ENCODE data around the gene ZNF700.
"Not testable (repeated sequence)": the region's sequence is repeated elsewhere in the genome, so short reads cannot be mapped to it uniquely, and the experiment has no call there.

Gene ZNF700

GRCh38 chr19:11944656-11945055 lies 19.7 kb downstream of the ZNF700 start:
- DNase-seq (ENCODE audit: insufficient read length) (no peak), FAIRE-seq (no peak)
- TF ChIP-seq POLR2A (IDR thresholded peaks at IDR 0.05; ENCODE audit: low read depth, low read length): no peak
- TF ChIP-seq TAF1 (IDR thresholded peaks at IDR 0.05; ENCODE audit: borderline replicate concordance, low read depth, low read length): no peak
- TF ChIP-seq POLR2AphosphoS5 (IDR thresholded peaks at IDR 0.05; ENCODE audit: low read depth, low read length): no peak

- no peak for TF ChIP-seq TAF1 (IDR thresholded peaks at IDR 0.05; ENCODE audit: borderline replicate concordance, low read depth, low read length)
- no peak for TF ChIP-seq POLR2A (IDR thresholded peaks at IDR 0.05; ENCODE audit: low read depth, low read length)
- no peak for TF ChIP-seq POLR2AphosphoS5 (IDR thresholded peaks at IDR 0.05; ENCODE audit: low read depth, low read length)
- FAIRE-seq (no peak), DNase-seq (ENCODE audit: insufficient read length) (no peak)
Measured at GRCh38 chr19:11948646-11949045, 23.7 kb downstream of the ZNF700 start.

GRCh38 chr19:11949201-11949600 lies 24.3 kb downstream of the ZNF700 start:
- DNase-seq (ENCODE audit: insufficient read length) (no peak), FAIRE-seq (no peak)
- no peak for TF ChIP-seq POLR2A (IDR thresholded peaks at IDR 0.05; ENCODE audit: low read depth, low read length)
- no peak for TF ChIP-seq TAF1 (IDR thresholded peaks at IDR 0.05; ENCODE audit: borderline replicate concordance, low read depth, low read length)
- TF ChIP-seq POLR2AphosphoS5 (IDR thresholded peaks at IDR 0.05; ENCODE audit: low read depth, low read length): no peak

- not testable (repeated sequence) for DNase-seq (ENCODE audit: insufficient read length); FAIRE-seq
Measured at GRCh38 chr19:11949614-11950080, 24.7 kb downstream of the ZNF700 start.

DNA sequence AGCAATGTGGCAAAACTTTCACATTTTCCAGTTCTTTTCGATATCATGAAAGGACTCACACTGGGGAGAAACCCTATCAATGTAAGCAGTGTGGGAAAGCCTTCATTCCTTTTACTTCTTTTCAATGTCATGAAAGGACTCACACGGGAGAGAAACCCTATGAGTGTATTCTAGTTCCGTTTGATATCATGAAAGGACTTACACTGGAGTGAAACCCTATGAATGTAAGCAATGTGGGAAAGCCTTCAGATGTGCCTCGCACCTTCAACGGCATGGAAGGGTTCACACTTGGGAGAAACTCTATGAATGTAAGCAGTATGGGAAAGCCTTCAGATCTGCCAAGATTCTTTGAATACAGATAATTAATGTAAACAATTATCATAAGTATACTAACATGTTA lies 25.4 kb downstream of the ZNF700 start:
- FAIRE-seq (no peak), DNase-seq (ENCODE audit: insufficient read length) (no peak)
- TF ChIP-seq TAF1 (IDR thresholded peaks at IDR 0.05; ENCODE audit: borderline replicate concordance, low read depth, low read length): no peak
- TF ChIP-seq POLR2A (IDR thresholded peaks at IDR 0.05; ENCODE audit: low read depth, low read length): no peak
- no peak for TF ChIP-seq POLR2AphosphoS5 (IDR thresholded peaks at IDR 0.05; ENCODE audit: low read depth, low read length)

DNA sequence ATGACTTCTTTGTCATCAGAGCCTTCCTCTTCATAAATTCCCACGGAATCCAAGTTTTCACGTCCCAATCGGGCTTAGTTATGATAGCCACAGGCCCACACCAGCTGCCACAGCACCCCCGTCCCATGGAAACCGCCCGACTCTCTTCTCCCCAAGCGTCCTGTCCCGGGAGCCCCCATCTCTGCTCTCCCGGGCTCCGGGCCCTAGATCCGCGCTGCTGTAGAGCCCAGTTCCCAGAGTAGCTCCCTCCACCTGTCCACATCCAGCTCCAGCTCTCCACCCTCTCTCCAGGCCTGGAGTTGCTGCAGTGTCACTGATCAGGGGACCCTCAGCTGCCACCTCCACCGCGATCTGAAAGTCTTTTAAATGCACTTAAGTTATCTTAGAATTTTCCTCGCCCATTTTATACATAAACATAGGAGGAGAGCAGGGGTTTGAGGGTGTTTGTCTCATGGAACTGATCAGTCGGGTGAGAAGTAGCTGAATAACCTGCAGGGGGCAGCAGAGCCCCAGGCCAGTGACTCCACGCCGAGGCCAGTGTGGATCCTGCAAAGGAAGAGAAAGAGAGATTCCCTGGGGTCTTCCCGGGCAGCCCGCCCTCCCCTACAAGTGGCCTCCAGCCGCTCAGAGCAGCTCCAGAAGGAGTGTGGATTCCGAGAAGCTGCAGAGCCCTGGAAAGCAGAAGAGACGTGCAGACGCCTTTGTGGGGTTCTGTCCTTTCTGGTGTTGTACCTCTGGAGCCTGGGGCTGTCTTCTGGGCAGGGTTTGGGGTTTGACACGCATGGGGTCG lies 38.9 kb downstream of the ZNF700 start:
- TF ChIP-seq TAF1 (IDR thresholded peaks at IDR 0.05; ENCODE audit: borderline replicate concordance, low read depth, low read length) (no peak), POLR2AphosphoS5 (IDR thresholded peaks at IDR 0.05; ENCODE audit: low read depth, low read length) (no peak)
- peak; percentile 63 for FAIRE-seq
- peak; percentile 49 for DNase-seq (ENCODE audit: insufficient read length)

DNA sequence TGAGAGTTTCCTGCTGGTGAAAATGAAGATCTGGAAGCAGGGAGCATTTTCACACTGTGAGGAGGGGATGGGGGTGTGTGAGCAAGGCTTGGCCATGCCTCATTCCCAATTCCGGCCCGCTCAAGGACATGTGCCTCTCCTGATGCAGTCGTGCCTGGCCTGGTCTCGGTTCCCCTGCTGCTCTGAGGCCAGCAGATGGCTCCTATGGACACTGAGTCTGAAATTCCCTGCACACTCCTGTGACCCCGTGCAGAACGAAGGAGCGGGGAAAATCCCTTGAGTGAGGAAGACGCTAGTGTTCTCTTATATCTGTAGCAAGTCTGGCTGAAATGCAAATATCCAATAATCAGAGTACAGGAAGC lies 39.6 kb downstream of the ZNF700 start:
- TF ChIP-seq TAF1 (IDR thresholded peaks at IDR 0.05; ENCODE audit: borderline replicate concordance, low read depth, low read length): no peak
- no peak for TF ChIP-seq POLR2AphosphoS5 (IDR thresholded peaks at IDR 0.05; ENCODE audit: low read depth, low read length)
- TF ChIP-seq POLR2A (IDR thresholded peaks at IDR 0.05; ENCODE audit: low read depth, low read length): no peak
- FAIRE-seq (no peak), DNase-seq (ENCODE audit: insufficient read length) (no peak)

DNA sequence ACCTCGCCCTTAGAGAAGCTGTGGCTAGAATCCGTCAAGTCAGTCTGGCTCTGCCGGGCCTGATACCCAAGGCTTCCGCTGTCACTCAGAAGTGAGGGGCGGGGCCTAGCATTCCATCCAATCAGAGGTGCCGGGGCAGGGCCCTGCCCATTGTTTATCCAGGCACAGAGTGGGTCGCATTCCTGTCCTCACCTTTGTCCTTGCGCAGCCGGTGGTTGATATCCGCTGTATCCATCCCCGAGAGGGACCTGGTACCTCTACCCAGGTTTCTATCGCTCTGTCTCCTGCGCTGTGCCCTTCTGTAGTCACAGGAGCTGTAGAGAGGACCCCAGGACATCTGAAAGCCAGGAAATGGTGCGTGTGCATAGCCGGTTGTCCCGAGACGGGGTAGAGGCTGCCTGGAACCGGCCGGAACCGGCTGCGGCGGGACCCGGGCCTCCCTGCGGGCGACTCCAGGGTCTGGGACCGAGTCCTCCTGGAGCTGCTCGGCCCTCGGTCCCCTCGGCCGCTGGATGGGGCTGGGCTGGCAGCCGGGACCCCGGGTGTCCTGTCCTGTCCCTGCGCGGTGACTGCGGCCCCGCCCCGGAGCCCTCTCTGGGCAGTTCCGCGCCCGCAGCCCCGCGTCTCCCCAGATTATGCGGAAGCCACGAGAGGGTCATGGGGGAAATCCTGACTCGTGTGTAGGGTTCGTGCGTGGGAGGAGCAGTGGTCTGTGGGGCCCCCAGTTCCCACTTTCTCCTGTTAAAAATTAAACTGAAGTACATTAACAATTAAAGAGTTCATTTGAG lies 40.1 kb downstream of the ZNF700 start, which contains the start of gene ZNF763:
Gene ZNF763 (plus strand): TSS at position 183 of the 788 bp plus-strand sequence. CDS start 169 bp downstream, at position 352.
- peak; percentile 73 for DNase-seq (ENCODE audit: insufficient read length)
- peak; percentile 97 for FAIRE-seq
- no peak for TF ChIP-seq TAF1 (IDR thresholded peaks at IDR 0.05; ENCODE audit: borderline replicate concordance, low read depth, low read length)
- TF ChIP-seq POLR2A (IDR thresholded peaks at IDR 0.05; ENCODE audit: low read depth, low read length): peak; percentile 51; the same call in 1 of the 2 replicates
- peak; percentile 56 for TF ChIP-seq POLR2AphosphoS5 (IDR thresholded peaks at IDR 0.05; ENCODE audit: low read depth, low read length)

GRCh38 chr19:11970174-11970573 lies 45.3 kb downstream of the ZNF700 start:
- TF ChIP-seq TAF1 (IDR thresholded peaks at IDR 0.05; ENCODE audit: borderline replicate concordance, low read depth, low read length): no peak
- FAIRE-seq: no peak

DNA sequence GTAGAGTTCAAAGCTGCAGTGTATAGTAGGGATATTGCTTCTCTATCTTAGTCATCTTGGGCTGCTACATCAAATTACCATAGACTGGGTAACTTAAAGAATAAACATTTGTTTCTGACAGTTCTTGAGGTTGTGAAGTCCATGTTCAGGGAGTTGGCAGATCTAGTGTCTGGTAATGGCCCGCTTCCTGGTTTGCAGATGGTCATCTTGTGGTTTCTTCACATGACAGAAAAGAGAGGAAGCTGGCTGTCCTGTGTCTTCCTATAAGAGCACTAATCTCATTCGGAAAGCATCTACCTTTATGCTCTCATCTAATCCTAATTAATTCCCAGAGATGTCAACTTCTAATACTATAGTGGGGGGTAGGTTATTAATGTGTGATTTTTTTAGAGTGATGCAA lies 46.1 kb downstream of the ZNF700 start:
- FAIRE-seq: no peak
- TF ChIP-seq POLR2A (IDR thresholded peaks at IDR 0.05; ENCODE audit: low read depth, low read length): no peak
- no peak for TF ChIP-seq TAF1 (IDR thresholded peaks at IDR 0.05; ENCODE audit: borderline replicate concordance, low read depth, low read length)
- TF ChIP-seq POLR2AphosphoS5 (IDR thresholded peaks at IDR 0.05; ENCODE audit: low read depth, low read length): no peak

More at GRCh38 chr19:11970174-11970573, 45.3 kb downstream of the ZNF700 start:
- no peak for DNase-seq (ENCODE audit: insufficient read length)

DNA sequence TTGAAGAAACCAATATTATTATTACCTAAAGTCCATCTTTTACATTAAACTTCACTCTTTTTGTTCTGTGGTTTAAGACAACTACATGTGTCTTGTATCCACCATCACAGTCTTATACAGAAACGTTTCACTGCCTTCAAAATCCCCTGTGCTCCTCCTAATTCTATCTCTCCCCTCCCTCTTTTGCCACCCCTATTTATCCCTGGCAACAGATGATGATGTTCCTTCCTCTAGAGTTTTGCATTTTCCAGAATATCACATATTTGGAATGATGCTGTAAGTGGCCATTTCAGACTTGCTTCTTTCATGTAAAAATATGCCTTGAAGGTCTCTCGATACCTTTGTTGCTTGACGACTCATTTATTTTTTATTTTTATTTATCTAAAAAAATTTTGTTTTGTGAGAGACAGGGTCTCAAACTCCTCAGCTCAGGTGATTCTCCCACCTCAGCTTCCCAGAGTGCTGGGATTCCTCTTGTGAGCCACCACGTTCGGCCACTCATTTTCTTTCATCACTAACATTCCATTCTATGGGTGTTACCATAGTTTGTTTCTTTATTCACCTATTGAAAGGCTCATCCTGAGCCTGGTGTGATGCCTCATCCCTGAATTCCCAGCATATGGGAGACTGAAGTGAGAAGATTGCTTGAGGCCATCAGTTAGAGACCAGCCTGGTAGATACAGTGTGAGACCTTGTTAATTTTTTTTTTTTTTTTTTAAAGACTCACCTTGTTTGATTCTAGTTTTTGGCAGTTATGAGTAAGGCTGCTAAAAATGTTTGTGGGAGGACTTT lies 48.3 kb downstream of the ZNF700 start:
- FAIRE-seq: no peak
- no peak for DNase-seq (ENCODE audit: insufficient read length)
- TF ChIP-seq POLR2A (IDR thresholded peaks at IDR 0.05; ENCODE audit: low read depth, low read length): no peak
- no peak for TF ChIP-seq TAF1 (IDR thresholded peaks at IDR 0.05; ENCODE audit: borderline replicate concordance, low read depth, low read length)
- TF ChIP-seq POLR2AphosphoS5 (IDR thresholded peaks at IDR 0.05; ENCODE audit: low read depth, low read length): no peak

More for the DNA sequence above, 46.1 kb downstream of the ZNF700 start:
- no peak for DNase-seq (ENCODE audit: insufficient read length)

Measured in GM12892 (cell line).